Stromal cell of bone marrow (primary cell): Measurements from ENCODE around the gene CYP1A1.

Experiments
- DNase-seq: peaks from one replicate; pipeline ENCODE4 v3.0.0-alpha.2; 2012; ENCODE audit warnings: low read depth

The CYP1A1 gene

GRCh38 chr15:74692327-74692726 lies 33.0 kb downstream of the CYP1A1 start:
- DNase-seq = no peak

GRCh38 chr15:74683758-74684157 lies 41.6 kb downstream of the CYP1A1 start:
- DNase-seq = no peak

GRCh38 chr15:74682954-74683353 lies 42.4 kb downstream of the CYP1A1 start:
- no peak for DNase-seq

GRCh38 chr15:74680456-74680855 lies 44.9 kb downstream of the CYP1A1 start:
- DNase-seq = no peak

GRCh38 chr15:74676801-74677200 lies 48.5 kb downstream of the CYP1A1 start:
- no peak for DNase-seq

- no peak for DNase-seq
Measured at GRCh38 chr15:74674161-74674560, 51.2 kb downstream of the CYP1A1 start.

- DNase-seq = no peak
Measured at GRCh38 chr15:74669627-74670026, 55.7 kb downstream of the CYP1A1 start.
